GM12878 (cell line): Measurements from ENCODE around the gene LRIG2. TPM values are rescaled to one million over a fixed set of nuclear protein-coding genes. Genes with fewer than 3 reads are reported as not detected.
"Not testable (repeated sequence)": the region's sequence is repeated elsewhere in the genome, so short reads cannot be mapped to it uniquely, and the experiment has no call there.

Source experiments
- ATAC-seq: fragments of 200-7000 bp; cut with Tn5 transposase; 3 replicates; pipeline ENCODE4 v1.9.1; 2020; ENCODE audit warnings: mild to moderate bottlenecking, moderate library complexity
- BruUV-seq: library from RNA; stranded (reverse); fragments of 400-500 nt; replicated peaks from 2 replicates; lab custom pipeline; 2021; lab: Mats Ljungman, UMichigan
- CTCF ChIA-PET: fragments of 300-600 bp; sonication (Branson Sonifier 250); formaldehyde crosslinking; extraction: SDS; loops from one replicate; lab custom pipeline; 2021; ENCODE audit warnings: inconsistent platforms; lab: Yijun Ruan, JAX
- POLR2A ChIA-PET: fragments of 350-600 bp; formaldehyde crosslinking; extraction: SDS; loops from one replicate; lab custom pipeline; 2021; ENCODE audit warnings: inconsistent platforms; lab: Charles Lee
- RAD21 ChIA-PET: fragments of 300-600 bp; sonication (Branson Sonifier 250); formaldehyde crosslinking; loops from one replicate; lab custom pipeline; 2023; ENCODE audit warnings: antibody characterized with exemption; ENCODE audit not compliant: unreplicated experiment; lab: Charles Lee
- SMC1A ChIA-PET: fragments of 300-600 bp; sonication (Branson Sonifier 250); formaldehyde crosslinking; loops from one replicate; lab custom pipeline; 2023; ENCODE audit not compliant: unreplicated experiment, uncharacterized antibody; lab: Charles Lee
- DNase-seq: peaks from one replicate; pipeline ENCODE4 v3.0.0-alpha.2; 2011; ENCODE audit warnings: low read depth, low spot score
- FAIRE-seq: peaks from 3 replicates; lab custom pipeline; 2011; peaks lifted over from hg19 to GRCh38; lab: Jason Lieb, UNC
- H2AFZ ChIP-seq: 2 replicates; pipeline ENCODE4 v1.6.0; 2011; ENCODE audit warnings: low read depth, low read length, control low read depth; ENCODE audit not compliant: control insufficient read depth
- H3K27ac ChIP-seq: 2 replicates; pipeline ENCODE4 v1.5.1; 2011; ENCODE audit warnings: control low read depth; ENCODE audit not compliant: control insufficient read depth, insufficient read depth
- H3K27me3 ChIP-seq, 2 experiments: replicated peaks in 1 of 2; 2 replicates each; pipeline versions ENCODE4 v1.6.0 to v1.6.1; 2011; ENCODE audit warnings: low read length in 1 of 2; ENCODE audit not compliant: control insufficient read depth in 2 of 2, insufficient read depth in 2 of 2
- H3K36me3 ChIP-seq, 2 experiments: 2 replicates each; pipeline ENCODE4 v1.5.1; 2011; ENCODE audit warnings: low read length in 1 of 2; ENCODE audit not compliant: control insufficient read depth in 2 of 2, insufficient read depth in 2 of 2
- H3K4me1 ChIP-seq: 2 replicates; pipeline ENCODE4 v1.6.1; 2011; ENCODE audit warnings: mild to moderate bottlenecking, low read length, moderate library complexity, mixed read lengths; ENCODE audit not compliant: control insufficient read depth, insufficient read depth
- H3K4me2 ChIP-seq: 2 replicates; pipeline ENCODE4 v1.6.0; 2011; ENCODE audit warnings: control low read depth; ENCODE audit not compliant: control insufficient read depth, insufficient read depth
- H3K4me3 ChIP-seq: fragments of 200-600 bp; sonication (generic); 2 replicates; pipeline ENCODE4 v1.5.1; 2016
- H3K79me2 ChIP-seq: 2 replicates; pipeline ENCODE4 v1.6.0; 2011; ENCODE audit warnings: low read length; ENCODE audit not compliant: control insufficient read depth, insufficient read depth
- H3K9ac ChIP-seq: 2 replicates; pipeline ENCODE4 v1.8.0; 2011; ENCODE audit warnings: low read length, control low read depth, mixed read lengths; ENCODE audit not compliant: control insufficient read depth, insufficient read depth
- H3K9me3 ChIP-seq: replicated peaks from 3 replicates; pipeline ENCODE4 v1.5.1; 2011; ENCODE audit warnings: mild to moderate bottlenecking, low read length; ENCODE audit not compliant: control insufficient read depth, insufficient read depth
- H4K20me1 ChIP-seq: 2 replicates; pipeline ENCODE4 v1.6.0; 2011; ENCODE audit not compliant: control insufficient read depth, insufficient read depth
- POU2F2 ChIP-seq: IDR thresholded peaks from 3 replicates; pipeline ENCODE4 v1.6.1; 2011; ENCODE audit warnings: low read depth, mild to moderate bottlenecking, low read length, borderline replicate concordance
- RUNX3 ChIP-seq: IDR thresholded peaks from 2 replicates; pipeline ENCODE4 v1.6.1; 2012; ENCODE audit warnings: low read length, inconsistent platforms
- SREBF2 ChIP-seq: IDR thresholded peaks from 2 replicates; pipeline ENCODE4 v1.6.1; 2012; ENCODE audit warnings: mild to moderate bottlenecking, low read length
- WGBS: methylation state at CpG from one replicate; pipeline ENCODE4 v1.1.6; 2016; ENCODE audit warnings: low lambda C conversion rate; ENCODE audit not compliant: insufficient replicate concordance, insufficient coverage; ENCODE audit errors: missing lambda C conversion rate; 5-methylcytosine and 5-hydroxymethylcytosine counted together
- in situ Hi-C: fragments of 300-500 bp; cut with MboI; formaldehyde crosslinking; loops from 9 replicates; pipeline ENCODE4 v1.14.3; 2018; ENCODE audit warnings: mixed read lengths
- intact Hi-C: fragments of 100-400 bp; cut with micrococcal nuclease; formaldehyde crosslinking; loops from one replicate; pipeline ENCODE4 v1.14.2; 2022; ENCODE audit not compliant: unreplicated experiment
- polyA plus RNA-seq, 11 experiments: library from polyadenylated mRNA; depleted of rRNA in 4 of 11; unstranded in 6 of 11; stranded (reverse) in 5 of 11; fragments of >200 nt; fragmentation: Nextera tagmentation in 4 of 11; fragmentation: Illumina TruSeq in 1 of 11; extraction: Ambion mirVana in 4 of 11; extraction: Trizol in 1 of 11; gene quantifications; 1 replicate in 1 of 11; 2 replicates in 10 of 11; pipeline versions ENCODE4 v1.2.1 to v1.2.3, GENCODE V29; 2011 to 2016; ENCODE audit warnings: inconsistent platforms in 2 of 11, missing spikeins in 2 of 11, low read depth in 1 of 11
- total RNA-seq, 4 experiments: library from RNA; depleted of rRNA in 3 of 4; stranded (reverse); fragments of >200 nt in 3 of 4; fragmentation: Illumina TruSeq in 1 of 4; extraction: Trizol in 1 of 4; gene quantifications; 2 replicates each; pipeline versions ENCODE4 v1.2.1 to v1.2.3, GENCODE V29; 2013 to 2021

Gene LRIG2
- total and polyA plus RNA-seq, 10 of the 15 experiments (the other 5 are each of a cell fraction or from before 2014, with no cell fraction given) = 0.77 to 11.8 (median 5.1) TPM

- ChIA-PET SMC1A (interaction anchor here (1.8 kb wide), 1 partner anchor 306 kb away, joined by 4 read pairs; no protein-coding TSS in a partner anchor), RAD21 (interaction anchor here (1.1 kb wide), 1 partner anchor 830 kb away, joined by 4 read pairs; no protein-coding TSS in a partner anchor)
- WGBS = 80% methylated on average over 4 of the region's 4 CpGs
- no peak for DNase-seq
- H3K79me2 ChIP-seq = no peaks in the 10 kb centered on the region
- no peak for TF ChIP-seq SREBF2
- TF ChIP-seq POU2F2 = no peak
- TF ChIP-seq, all 136 proteins: peak for 0
- Histone ChIP-seq H2AFZ (no peak overlapping the region), H4K20me1 (no peaks in the 10 kb centered on the region), H3K36me3 (no peaks in the 10 kb centered on the region), H3K27ac (no peak overlapping the region), H3K4me2 (no peak overlapping the region), H3K4me3 (no peak overlapping the region), H3K4me1 (no peaks in the 10 kb centered on the region), H3K9me3 (no peaks in the 10 kb centered on the region), H3K27me3 (no peaks in the 10 kb centered on the region), H3K9ac (no peak overlapping the region)
- ChIA-PET POLR2A (interaction anchor here (0.6 kb wide), 1 partner anchor 745 kb away, joined by 3 read pairs; no protein-coding TSS in a partner anchor), CTCF (no interaction called here)
- in situ Hi-C loops = no loop called here
- intact Hi-C loops = no loop called here
- FAIRE-seq = no peak
- no peak for ATAC-seq
- BruUV-seq = no TSS peak
Measured at GRCh38 chr1:113147826-113148225, 74.8 kb downstream of the LRIG2 start.

GRCh38 chr1:113150494-113150893, 77.5 kb downstream of the LRIG2 start:
- in situ Hi-C loops, H3K4me3 ChIP-seq, intact Hi-C loops, RAD21 ChIA-PET, H3K27ac ChIP-seq, H3K9me3 ChIP-seq, H4K20me1 ChIP-seq, BruUV-seq, H3K9ac ChIP-seq, POLR2A ChIA-PET, DNase-seq, H2AFZ ChIP-seq, H3K27me3 ChIP-seq, H3K4me1 ChIP-seq, H3K36me3 ChIP-seq, H3K79me2 ChIP-seq, SMC1A ChIA-PET, H3K4me2 ChIP-seq: not testable (repeated sequence)
- WGBS = 11% methylated on average over 4 of the region's 4 CpGs
- peak; percentile 36; the same call in 1 of the 3 replicates for ATAC-seq
- CTCF ChIA-PET = interaction anchor here (2.0 kb wide), 1 partner anchor 9 kb away, joined by 12 read pairs; no protein-coding TSS in a partner anchor
- TF ChIP-seq RUNX3 (peak; percentile 46; the same call in 1 of the 2 replicates), POU2F2 (0 out of 3 replicates have a peak, but pooled peaks have one; percentile 30)
- FAIRE-seq = peak; percentile 54
